OCI-LY7 (cell line): ENCODE results near the gene HSCB.
"Not testable (repeated sequence)": the region's sequence is repeated elsewhere in the genome, so short reads cannot be mapped to it uniquely, and the experiment has no call there.

Source experiments
- CTCF ChIP-seq: fragments of 200-600 bp; sonication (generic); conservative IDR thresholded peaks from 2 replicates; pipeline ENCODE4 v1.5.1; 2014; ENCODE audit warnings: mild to moderate bottlenecking, antibody characterized with exemption, low read length, moderate library complexity, mixed read lengths
- EZH2phosphoT487 ChIP-seq: fragments of 200-600 bp; sonication (generic); IDR thresholded peaks from 2 replicates; pipeline ENCODE4 v1.6.1; 2018; ENCODE audit warnings: low read depth, borderline replicate concordance, mild to moderate bottlenecking, mixed run types, antibody characterized with exemption, low read length, moderate library complexity, mixed read lengths

GRCh38 chr22:28693041-28693760, 48.6 kb upstream of the HSCB start:
- not testable (repeated sequence) for TF ChIP-seq CTCF, EZH2phosphoT487
